Loucy (cell line): Measurements from ENCODE around the gene SLC35F1.
"Not testable (repeated sequence)": the region's sequence is repeated elsewhere in the genome, so short reads cannot be mapped to it uniquely, and the experiment has no call there.

Source experiments
- H2AFZ ChIP-seq: fragments of 200-600 bp; sonication (generic); 2 replicates; pipeline ENCODE4 v1.6.0; 2016; ENCODE audit warnings: antibody characterized with exemption, mild to moderate bottlenecking, low read length, moderate library complexity
- H3F3A ChIP-seq: fragments of 200-600 bp; 2 replicates; pipeline ENCODE4 v1.6.0; 2016; ENCODE audit warnings: antibody characterized with exemption, low read depth, mild to moderate bottlenecking
- H3K27me3 ChIP-seq: fragments of 200-600 bp; sonication (generic); 2 replicates; pipeline ENCODE4 v1.6.1; 2014; ENCODE audit warnings: low read length, mild to moderate bottlenecking; ENCODE audit not compliant: insufficient read depth, poor library complexity, severe bottlenecking
- H3K36me3 ChIP-seq: fragments of 200-600 bp; sonication (generic); 2 replicates; pipeline ENCODE4 v1.6.1; 2016; ENCODE audit warnings: low read length; ENCODE audit not compliant: insufficient read depth
- H3K4me1 ChIP-seq: fragments of 200-600 bp; sonication (generic); 2 replicates; pipeline ENCODE4 v1.5.1; 2014; ENCODE audit warnings: low read length, mild to moderate bottlenecking; ENCODE audit not compliant: insufficient read depth, poor library complexity, severe bottlenecking
- H3K4me2 ChIP-seq: fragments of 200-600 bp; sonication (generic); 2 replicates; pipeline ENCODE4 v1.6.0; 2014; ENCODE audit warnings: antibody characterized with exemption, low read length, low read depth, mild to moderate bottlenecking; ENCODE audit not compliant: poor library complexity, severe bottlenecking
- H3K4me3 ChIP-seq: fragments of 200-600 bp; sonication (generic); 2 replicates; pipeline ENCODE4 v1.5.1; 2014; ENCODE audit warnings: low read length, mild to moderate bottlenecking, mixed read lengths; ENCODE audit not compliant: poor library complexity, severe bottlenecking
- H3K79me2 ChIP-seq: fragments of 200-600 bp; sonication (generic); 2 replicates; pipeline ENCODE4 v1.6.1; 2014; ENCODE audit warnings: low read length; ENCODE audit not compliant: insufficient read depth
- H3K9ac ChIP-seq: fragments of 200-600 bp; sonication (generic); 2 replicates; pipeline ENCODE4 v1.6.0; 2014; ENCODE audit warnings: mild to moderate bottlenecking, low read depth, low read length, moderate library complexity; ENCODE audit not compliant: poor library complexity, severe bottlenecking
- H3K9me2 ChIP-seq: fragments of 200-600 bp; sonication (generic); replicated peaks from 2 replicates; pipeline ENCODE4 v1.6.1; 2016; ENCODE audit warnings: low read depth, low read length, mixed read lengths
- H3K9me3 ChIP-seq: fragments of 200-600 bp; sonication (generic); 2 replicates; pipeline ENCODE4 v1.6.1; 2014; ENCODE audit warnings: mild to moderate bottlenecking, antibody characterized with exemption, low read length, low read depth; ENCODE audit not compliant: insufficient read depth
- H4K20me1 ChIP-seq: fragments of 200-600 bp; sonication (generic); 2 replicates; pipeline ENCODE4 v1.6.0; 2014; ENCODE audit warnings: antibody characterized with exemption, low read length, mild to moderate bottlenecking; ENCODE audit not compliant: insufficient read depth, poor library complexity, severe bottlenecking
- CTCF ChIP-seq: fragments of 200-600 bp; sonication (generic); conservative IDR thresholded peaks from 2 replicates; pipeline ENCODE4 v1.5.1; 2014; ENCODE audit warnings: mild to moderate bottlenecking, antibody characterized with exemption, low read length
- EZH2phosphoT487 ChIP-seq: fragments of 200-600 bp; IDR thresholded peaks from 2 replicates; pipeline ENCODE4 v1.6.1; 2018; ENCODE audit warnings: antibody characterized with exemption, mild to moderate bottlenecking, moderate library complexity, borderline replicate concordance

SLC35F1 gene

GRCh38 chr6:118017301-118017848 lies 110.3 kb downstream of the SLC35F1 start:
- Histone ChIP-seq H3K4me2 (no peak overlapping the region), H3K9me3 (no peaks in the 10 kb centered on the region), H3K4me1 (no peaks in the 10 kb centered on the region), H3K27me3 (no peaks in the 10 kb centered on the region), H2AFZ (no peak overlapping the region), H4K20me1 (no peaks in the 10 kb centered on the region), H3K36me3 (no peaks in the 10 kb centered on the region), H3K79me2 (no peaks in the 10 kb centered on the region), H3K4me3 (no peak overlapping the region), H3F3A (no peaks in the 10 kb centered on the region), H3K9ac (no peak overlapping the region), H3K9me2 (no peaks in the 10 kb centered on the region)
- TF ChIP-seq CTCF (no peak), EZH2phosphoT487 (no peak)

- Histone ChIP-seq H4K20me1 (no peaks in the 10 kb centered on the region), H3K4me1 (no peaks in the 10 kb centered on the region), H3K27me3 (no peaks in the 10 kb centered on the region), H3K79me2 (no peaks in the 10 kb centered on the region), H3K9ac (no peak overlapping the region), H3K36me3 (no peaks in the 10 kb centered on the region), H2AFZ (no peak overlapping the region), H3K4me2 (no peak overlapping the region), H3F3A (no peaks in the 10 kb centered on the region), H3K4me3 (no peak overlapping the region), H3K9me2 (no peaks in the 10 kb centered on the region), H3K9me3 (no peaks in the 10 kb centered on the region)
- no peak for TF ChIP-seq CTCF
- TF ChIP-seq EZH2phosphoT487 = no peak
These were observed 116.7 kb downstream of the SLC35F1 start for GRCh38 chr6:118023771-118024170.

GRCh38 chr6:118029967-118030366 lies 122.9 kb downstream of the SLC35F1 start:
- Histone ChIP-seq H3K36me3 (no peaks in the 10 kb centered on the region), H3K9me3 (no peaks in the 10 kb centered on the region), H3K4me2 (no peak overlapping the region), H3K9ac (no peak overlapping the region), H3K27me3 (no peaks in the 10 kb centered on the region), H3K4me1 (no peaks in the 10 kb centered on the region), H3K9me2 (no peaks in the 10 kb centered on the region), H3K79me2 (no peaks in the 10 kb centered on the region), H2AFZ (no peak overlapping the region), H4K20me1 (no peaks in the 10 kb centered on the region), H3K4me3 (no peak overlapping the region), H3F3A (no peaks in the 10 kb centered on the region)
- TF ChIP-seq CTCF (no peak), EZH2phosphoT487 (no peak)

GRCh38 chr6:118037479-118037878 lies 130.4 kb downstream of the SLC35F1 start:
- not testable (repeated sequence) for H3K36me3 ChIP-seq, H3K4me3 ChIP-seq, H3K9me3 ChIP-seq, H3F3A ChIP-seq, H3K27me3 ChIP-seq, H3K9me2 ChIP-seq, H3K4me2 ChIP-seq, H4K20me1 ChIP-seq, H3K79me2 ChIP-seq, H3K9ac ChIP-seq, H2AFZ ChIP-seq, H3K4me1 ChIP-seq
